Measurements from ENCODE around the gene GPR34.
"Not testable (repeated sequence)": the region's sequence is repeated elsewhere in the genome, so short reads cannot be mapped to it uniquely, and the experiment has no call there.

The GPR34 gene

GRCh38 chrX:41688835-41689234 is at the start of gene GPR34:
GPR34 (plus strand) TSS chrX:41688973; CDS start chrX:41695634, 6,661 bp downstream.
- Mint-ChIP-seq H3K27ac (no peak within 1 kb of the TSS), H3K4me1 (no peaks in the 10 kb centered on the region), H3K27me3 (ENCODE audit: low read depth, poor library complexity) (no peaks in the 10 kb centered on the region), H3K36me3 (ENCODE audit: low read depth) (peaks cover 22% of the 10 kb centered on the region), H3K4me3 (no peak within 1 kb of the TSS), H3K9me3 (peaks cover 12% of the 10 kb centered on the region)
- TF ChIP-seq, protein P1, sequence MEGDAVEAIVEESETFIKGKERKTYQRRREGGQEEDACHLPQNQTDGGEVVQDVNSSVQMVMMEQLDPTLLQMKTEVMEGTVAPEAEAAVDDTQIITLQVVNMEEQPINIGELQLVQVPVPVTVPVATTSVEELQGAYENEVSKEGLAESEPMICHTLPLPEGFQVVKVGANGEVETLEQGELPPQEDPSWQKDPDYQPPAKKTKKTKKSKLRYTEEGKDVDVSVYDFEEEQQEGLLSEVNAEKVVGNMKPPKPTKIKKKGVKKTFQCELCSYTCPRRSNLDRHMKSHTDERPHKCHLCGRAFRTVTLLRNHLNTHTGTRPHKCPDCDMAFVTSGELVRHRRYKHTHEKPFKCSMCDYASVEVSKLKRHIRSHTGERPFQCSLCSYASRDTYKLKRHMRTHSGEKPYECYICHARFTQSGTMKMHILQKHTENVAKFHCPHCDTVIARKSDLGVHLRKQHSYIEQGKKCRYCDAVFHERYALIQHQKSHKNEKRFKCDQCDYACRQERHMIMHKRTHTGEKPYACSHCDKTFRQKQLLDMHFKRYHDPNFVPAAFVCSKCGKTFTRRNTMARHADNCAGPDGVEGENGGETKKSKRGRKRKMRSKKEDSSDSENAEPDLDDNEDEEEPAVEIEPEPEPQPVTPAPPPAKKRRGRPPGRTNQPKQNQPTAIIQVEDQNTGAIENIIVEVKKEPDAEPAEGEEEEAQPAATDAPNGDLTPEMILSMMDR (IDR thresholded peaks at IDR 0.05): no peak
- DNase-seq: no peak

- Mint-ChIP-seq H3K9me3 (peaks cover 84% of the 10 kb centered on the region), H3K36me3 (ENCODE audit: low read depth) (peaks cover 91% of the 10 kb centered on the region)
- not testable (repeated sequence) for H3K4me3 Mint-ChIP-seq; H3K27me3 Mint-ChIP-seq (ENCODE audit: low read depth, poor library complexity); H3K27ac Mint-ChIP-seq; H3K4me1 Mint-ChIP-seq; DNase-seq
Observed at GRCh38 chrX:41646201-41646600, 42.6 kb upstream of the GPR34 start.

GRCh38 chrX:41653125-41653524 is 35.6 kb upstream of the GPR34 start:
- DNase-seq: no peak
- Mint-ChIP-seq H3K4me3 (no peak overlapping the region), H3K4me1 (no peaks in the 10 kb centered on the region), H3K9me3 (peaks cover 47% of the 10 kb centered on the region), H3K36me3 (ENCODE audit: low read depth) (peaks cover 86% of the 10 kb centered on the region), H3K27ac (no peak overlapping the region), H3K27me3 (ENCODE audit: low read depth, poor library complexity) (no peaks in the 10 kb centered on the region)
- TF ChIP-seq, protein P1 (IDR thresholded peaks at IDR 0.05): no peak

- H3K27me3 Mint-ChIP-seq (ENCODE audit: low read depth, poor library complexity): no peaks in the 10 kb centered on the region
- TF ChIP-seq, protein P1 (IDR thresholded peaks at IDR 0.05): no peak
- peaks cover 32% of the 10 kb centered on the region for H3K9me3 Mint-ChIP-seq
- peaks cover 78% of the 10 kb centered on the region for H3K36me3 Mint-ChIP-seq (ENCODE audit: low read depth)
- no peaks in the 10 kb centered on the region for H3K4me1 Mint-ChIP-seq
- no peak overlapping the region for H3K4me3 Mint-ChIP-seq
- H3K27ac Mint-ChIP-seq: no peak overlapping the region
- DNase-seq: no peak
Observed at GRCh38 chrX:41655101-41655500, 33.7 kb upstream of the GPR34 start.

GRCh38 chrX:41655631-41656030 is 33.1 kb upstream of the GPR34 start:
- TF ChIP-seq, protein P1 (IDR thresholded peaks at IDR 0.05): no peak
- H3K4me3 Mint-ChIP-seq: no peak overlapping the region
- peaks cover 76% of the 10 kb centered on the region for H3K36me3 Mint-ChIP-seq (ENCODE audit: low read depth)
- peaks cover 27% of the 10 kb centered on the region for H3K9me3 Mint-ChIP-seq
- H3K27ac Mint-ChIP-seq: no peak overlapping the region
- no peaks in the 10 kb centered on the region for H3K27me3 Mint-ChIP-seq (ENCODE audit: low read depth, poor library complexity)
- no peak for DNase-seq
- H3K4me1 Mint-ChIP-seq: no peaks in the 10 kb centered on the region

- peak overlapping the region; percentile 22 for H3K27ac Mint-ChIP-seq
Observed at GRCh38 chrX:41661366-41662095, 27.2 kb upstream of the GPR34 start.

More at GRCh38 chrX:41661366-41662095, 27.2 kb upstream of the GPR34 start:
- Mint-ChIP-seq H3K36me3 (ENCODE audit: low read depth) (peaks cover 33% of the 10 kb centered on the region), H3K4me1 (no peaks in the 10 kb centered on the region), H3K4me3 (no peak overlapping the region), H3K9me3 (peaks cover 7% of the 10 kb centered on the region), H3K27me3 (ENCODE audit: low read depth, poor library complexity) (peaks cover 3% of the 10 kb centered on the region)
- no peak for DNase-seq
- TF ChIP-seq, protein P1 (IDR thresholded peaks at IDR 0.05): no peak
